Activated T-helper 2 cell treated with anti-CD3 and anti-CD28 coated beads, Interferon-gamma antibody, Interleukin-2, Interleukin-4, amounts not matched to agents 10 μg/mL and 5 μg/mL and 100 μg/mL, durations not matched to agents 14 hours and 24 hours and 36 hours (primary cell): ENCODE data around the gene SP100. TPM values are rescaled to one million over a fixed set of nuclear protein-coding genes. Genes with fewer than 3 reads are reported as not detected.
"Not testable (repeated sequence)": the region's sequence is repeated elsewhere in the genome, so short reads cannot be mapped to it uniquely, and the experiment has no call there.

ENCODE experiments used
- DNase-seq: peaks from one replicate; pipeline ENCODE4 v3.0.0; 2021; ENCODE audit warnings: low spot score
- H3K27ac Mint-ChIP-seq: one replicate; pipeline ENCODE4 v1.8.0; 2021; ENCODE audit warnings: mixed read lengths
- H3K27me3 Mint-ChIP-seq: one replicate; pipeline ENCODE4 v1.8.0; 2021; ENCODE audit warnings: low read depth, mixed read lengths
- H3K36me3 Mint-ChIP-seq: one replicate; pipeline ENCODE4 v1.8.0; 2021; ENCODE audit warnings: low read depth, mixed read lengths
- H3K4me1 Mint-ChIP-seq: one replicate; pipeline ENCODE4 v1.8.0; 2021; ENCODE audit warnings: low read depth, mixed read lengths
- H3K4me3 Mint-ChIP-seq: one replicate; pipeline ENCODE4 v1.8.0; 2021; ENCODE audit warnings: low read depth, mild to moderate bottlenecking, moderate library complexity, mixed read lengths
- H3K9me3 Mint-ChIP-seq: one replicate; pipeline ENCODE4 v1.8.0; 2021; ENCODE audit warnings: mixed read lengths
- intact Hi-C: fragments of 100-400 bp; cut with micrococcal nuclease; formaldehyde crosslinking; loops from one replicate; pipeline ENCODE4 v1.15.1; 2023
- total RNA-seq: library from RNA; stranded (reverse); gene quantifications from 2 replicates; pipeline ENCODE4 v1.2.3, GENCODE V29; 2022

SP100 gene
- total RNA-seq, 1 donor from 2014 or later, result 153 TPM

DNA sequence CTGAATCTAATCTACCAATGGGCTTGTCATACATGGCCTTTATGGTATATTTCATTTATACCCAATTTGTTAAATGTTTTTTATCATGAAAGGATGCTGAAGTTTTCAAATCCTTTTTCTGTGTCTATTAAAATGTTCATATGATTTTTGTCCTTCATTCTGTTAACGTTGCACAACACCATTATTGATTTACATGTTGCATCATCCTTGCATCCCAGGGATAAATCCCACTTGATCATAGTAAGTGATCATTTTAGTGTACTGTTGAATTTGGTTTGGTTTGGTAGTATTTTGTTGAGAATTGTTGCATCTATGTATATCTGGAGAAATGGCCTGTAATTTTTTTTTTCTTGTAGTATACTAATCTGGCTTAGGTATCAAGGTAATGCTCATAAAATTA is 9.4 kb downstream of the SP100 start:
- Mint-ChIP-seq H3K4me3 (no peak overlapping the region), H3K9me3 (peaks cover 23% of the 10 kb centered on the region), H3K36me3 (peaks cover 93% of the 10 kb centered on the region), H3K27me3 (no peaks in the 10 kb centered on the region), H3K27ac (peak overlapping the region; percentile 17), H3K4me1 (peaks cover 58% of the 10 kb centered on the region)
- intact Hi-C loops, result no loop called here
- no peak for DNase-seq

DNA sequence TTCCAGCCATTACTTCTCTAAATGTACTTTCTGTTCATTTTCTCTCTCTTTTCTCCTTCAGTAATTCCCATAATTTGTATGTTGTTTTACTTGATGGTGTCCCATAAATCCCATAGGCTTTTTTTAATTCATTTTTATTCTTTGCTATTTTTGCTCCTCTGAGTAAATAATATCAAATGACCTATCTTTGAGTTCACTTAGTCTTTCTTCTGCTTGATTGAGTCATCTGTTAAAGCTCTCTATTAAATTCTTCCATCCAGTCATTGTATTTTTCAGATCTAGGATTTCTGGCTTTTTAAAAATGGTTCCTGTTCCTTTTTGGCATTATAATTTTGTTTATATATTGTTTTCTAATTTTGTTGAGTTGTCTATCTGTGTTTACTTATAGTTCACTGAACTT is 13.5 kb downstream of the SP100 start:
- intact Hi-C loops, result no loop called here
- DNase-seq, result no peak
- Mint-ChIP-seq H3K36me3 (peaks cover 92% of the 10 kb centered on the region), H3K27ac (peak overlapping the region; percentile 14), H3K27me3 (no peaks in the 10 kb centered on the region), H3K9me3 (peaks cover 35% of the 10 kb centered on the region), H3K4me1 (peaks cover 47% of the 10 kb centered on the region), H3K4me3 (no peak overlapping the region)

DNA sequence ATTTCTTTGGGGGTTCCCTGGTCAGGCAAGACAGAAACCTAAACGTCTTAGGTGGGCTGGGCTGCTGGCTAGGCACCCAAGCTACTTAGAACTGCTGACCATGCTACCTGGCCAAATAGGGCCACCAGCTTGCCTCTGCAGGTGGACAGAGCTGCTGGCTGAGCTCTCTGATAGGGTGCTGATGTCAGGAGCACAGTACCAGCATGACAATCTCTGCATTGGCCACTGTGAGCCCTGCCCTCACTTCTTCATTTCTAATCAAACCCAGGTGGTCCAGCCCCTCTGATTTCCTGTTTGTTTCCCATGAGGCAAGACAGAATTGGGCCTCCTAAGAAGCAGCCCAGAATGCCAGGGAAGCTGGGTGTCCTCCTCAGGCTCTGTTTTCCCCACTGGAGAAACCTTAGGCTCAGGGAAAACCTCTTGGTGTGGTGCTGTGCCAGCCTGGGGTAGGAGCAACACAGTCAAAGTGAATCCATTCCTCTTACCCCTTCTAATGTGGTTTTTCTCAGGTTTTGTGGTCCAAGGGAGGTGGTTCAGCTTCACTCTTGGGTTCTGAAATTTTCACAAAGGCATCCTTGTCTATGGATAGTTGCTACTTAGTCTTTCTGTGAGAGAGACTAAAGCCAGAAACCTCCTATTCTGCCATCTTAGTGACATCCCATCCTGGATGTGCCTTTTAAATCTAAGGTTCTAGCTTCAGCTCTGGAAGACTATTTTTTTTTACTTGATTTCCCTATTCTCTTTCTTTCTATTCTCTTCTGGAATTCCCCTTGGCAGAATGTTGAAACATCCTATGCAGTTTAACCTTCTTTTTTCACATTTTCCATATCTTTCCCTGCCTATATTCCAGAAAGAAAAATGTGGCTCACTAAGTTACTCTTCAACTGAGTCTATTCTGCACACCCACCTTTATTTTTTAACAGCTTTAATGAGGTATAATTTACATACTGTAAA is 15.2 kb downstream of the SP100 start:
- intact Hi-C loops, result loop anchor here (2.0 kb wide), 1 partner anchor 14 kb away; the partner anchor contains the start of gene SP100
- peak overlapping the region; percentile 38 for H3K27ac Mint-ChIP-seq
- DNase-seq, result no peak
- H3K27me3 Mint-ChIP-seq, result no peaks in the 10 kb centered on the region
- H3K36me3 Mint-ChIP-seq, result peaks cover 92% of the 10 kb centered on the region
- peaks cover 51% of the 10 kb centered on the region for H3K9me3 Mint-ChIP-seq
- peaks cover 39% of the 10 kb centered on the region for H3K4me1 Mint-ChIP-seq
- H3K4me3 Mint-ChIP-seq, result no peak overlapping the region

DNA sequence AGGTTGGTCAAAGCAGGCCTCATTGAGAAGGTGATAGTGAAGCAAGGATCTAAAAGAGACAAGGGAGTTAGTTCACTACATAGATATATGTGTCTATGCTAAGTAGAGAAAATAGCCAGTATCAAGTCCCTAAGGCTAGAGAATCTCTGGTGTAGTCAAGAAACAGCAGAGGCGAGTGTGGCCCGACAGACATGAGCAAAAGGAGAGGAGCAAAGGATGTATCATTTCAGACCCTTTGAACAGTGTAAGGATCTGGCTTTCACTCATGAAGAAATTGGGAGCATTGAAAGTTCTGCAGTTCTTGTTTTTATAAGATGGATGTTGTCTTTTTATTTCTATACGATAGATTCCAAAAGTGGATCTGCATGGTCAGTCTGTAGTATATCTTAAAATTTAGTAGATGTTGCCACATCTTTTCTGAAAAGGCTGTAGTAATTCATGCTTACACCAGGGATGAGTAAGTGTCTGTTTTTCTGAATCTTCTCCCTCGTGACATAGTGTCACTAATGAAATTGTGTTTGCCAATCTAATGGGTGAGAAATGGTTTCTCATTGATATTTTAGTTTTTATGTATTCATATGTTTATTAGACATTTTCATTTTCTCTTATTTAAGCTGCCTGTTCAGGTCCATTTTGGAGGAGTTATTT is 18.8 kb downstream of the SP100 start:
- no peak for DNase-seq
- H3K4me3 Mint-ChIP-seq, result no peak overlapping the region
- H3K9me3 Mint-ChIP-seq, result peaks cover 40% of the 10 kb centered on the region
- no peak overlapping the region for H3K27ac Mint-ChIP-seq
- intact Hi-C loops, result no loop called here
- H3K36me3 Mint-ChIP-seq, result peaks cover 93% of the 10 kb centered on the region
- no peaks in the 10 kb centered on the region for H3K27me3 Mint-ChIP-seq
- peaks cover 39% of the 10 kb centered on the region for H3K4me1 Mint-ChIP-seq

DNA sequence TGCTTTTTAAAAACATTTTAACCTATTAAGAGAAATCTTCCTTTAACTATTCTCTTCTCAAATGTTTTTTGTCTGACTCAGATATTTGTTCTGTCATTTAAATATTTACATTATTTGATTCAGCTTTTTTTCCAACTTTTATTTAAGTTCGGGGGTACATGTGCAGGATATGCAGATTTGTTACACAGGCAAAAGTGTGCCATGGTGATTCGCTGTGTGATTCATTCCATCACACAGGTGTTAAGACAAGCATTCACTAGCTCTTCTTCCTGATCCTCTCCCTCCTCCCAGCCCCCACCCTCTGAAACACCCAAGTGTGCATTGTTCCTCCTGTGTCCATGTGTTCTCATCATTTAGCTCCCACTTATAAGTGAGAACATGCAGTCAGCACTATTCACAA is 19.4 kb downstream of the SP100 start:
- Mint-ChIP-seq H3K36me3 (peaks cover 89% of the 10 kb centered on the region), H3K4me1 (peaks cover 41% of the 10 kb centered on the region), H3K4me3 (no peak overlapping the region), H3K27ac (no peak overlapping the region), H3K27me3 (no peaks in the 10 kb centered on the region), H3K9me3 (peaks cover 35% of the 10 kb centered on the region)
- intact Hi-C loops, result no loop called here
- no peak for DNase-seq

DNA sequence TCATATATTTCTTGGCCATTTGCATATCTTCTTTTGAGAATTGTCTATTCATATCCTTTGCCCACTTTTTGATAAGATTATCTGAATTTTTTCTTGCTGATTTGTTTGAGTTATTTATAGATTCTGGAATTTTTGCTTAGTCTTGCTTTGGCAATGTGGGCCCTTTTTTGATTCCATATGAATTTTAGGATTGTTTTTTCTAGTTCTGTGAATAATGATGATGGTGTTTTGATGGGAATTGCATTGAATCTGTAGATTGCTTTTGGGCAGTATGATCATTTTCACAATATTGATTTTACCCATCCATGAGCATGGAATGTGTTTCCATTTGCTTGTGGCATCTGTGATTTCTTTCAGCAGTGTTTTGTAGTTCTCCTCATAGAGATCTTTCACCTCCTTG is 23.1 kb downstream of the SP100 start:
- not testable (repeated sequence) for H3K4me3 Mint-ChIP-seq, H3K27me3 Mint-ChIP-seq, DNase-seq
- intact Hi-C loops, result loop anchor here (1.0 kb wide), 1 partner anchor 8 kb away; no protein-coding TSS in a partner anchor
- Mint-ChIP-seq H3K9me3 (peaks cover 27% of the 10 kb centered on the region), H3K27ac (peak overlapping the region; percentile 92), H3K4me1 (peaks cover 52% of the 10 kb centered on the region), H3K36me3 (peaks cover 92% of the 10 kb centered on the region)

DNA sequence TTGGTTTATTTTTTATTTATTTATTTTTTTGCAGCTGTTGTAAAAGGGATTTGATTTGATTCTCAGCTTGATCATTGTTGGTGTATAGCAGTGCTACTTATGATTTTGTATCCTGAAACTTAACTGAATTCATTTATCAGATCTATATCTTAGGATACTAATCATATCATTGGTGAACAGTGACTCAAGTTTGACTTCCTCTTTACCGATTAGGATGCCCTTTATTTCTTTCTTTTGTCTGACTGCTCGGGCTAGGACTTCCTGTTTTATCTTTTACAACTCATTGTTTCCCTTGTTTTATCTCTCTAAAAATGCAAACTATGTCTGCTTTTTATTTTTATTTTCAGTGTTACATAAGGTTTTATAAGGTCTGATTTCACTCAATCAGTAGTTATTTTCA is 23.6 kb downstream of the SP100 start:
- H3K4me1 Mint-ChIP-seq, result peaks cover 50% of the 10 kb centered on the region
- intact Hi-C loops, result loop anchor here (1.0 kb wide), 1 partner anchor 8 kb away; no protein-coding TSS in a partner anchor
- H3K27ac Mint-ChIP-seq, result peak overlapping the region; percentile 92
- H3K36me3 Mint-ChIP-seq, result peaks cover 92% of the 10 kb centered on the region
- H3K9me3 Mint-ChIP-seq, result peaks cover 22% of the 10 kb centered on the region
- no peak for DNase-seq
- H3K4me3 Mint-ChIP-seq, result peak overlapping the region; percentile 73
- no peaks in the 10 kb centered on the region for H3K27me3 Mint-ChIP-seq

DNA sequence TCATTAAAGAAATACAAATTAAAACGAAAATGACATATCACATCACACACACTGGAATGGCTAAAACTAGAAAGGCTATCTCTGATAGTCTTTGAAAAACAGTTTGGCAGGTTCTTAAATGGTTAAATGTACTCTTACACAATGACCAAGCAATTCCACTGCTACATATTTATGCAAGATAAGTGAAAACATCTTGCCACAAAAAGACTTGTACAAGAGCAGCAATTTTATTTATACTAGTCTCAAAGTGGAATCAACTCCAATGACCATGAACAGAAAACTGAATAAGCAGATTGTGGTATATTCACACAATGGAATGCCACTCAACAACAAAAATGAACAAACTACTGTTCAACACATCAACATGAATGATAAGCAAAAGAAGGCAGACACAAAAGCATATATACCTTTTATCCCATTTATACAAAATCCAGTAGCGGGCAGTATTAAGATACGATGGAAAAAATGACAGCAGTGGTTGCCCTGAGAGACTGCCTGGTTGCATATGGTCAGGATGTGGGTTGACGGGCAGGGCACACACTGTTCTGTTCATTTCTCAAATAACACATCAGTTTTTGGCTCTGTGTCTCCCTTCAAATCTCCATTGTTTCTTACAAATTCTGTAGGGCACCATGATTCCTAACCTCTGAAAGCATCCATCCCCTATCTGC is 25.4 kb downstream of the SP100 start:
- peaks cover 50% of the 10 kb centered on the region for H3K4me1 Mint-ChIP-seq
- intact Hi-C loops, result loop anchor here (1.0 to 10.0 kb wide), 7 partner anchors 25 to 353 kb away; partner anchors contain the start of gene SP100
- H3K27me3 Mint-ChIP-seq, result no peaks in the 10 kb centered on the region
- peaks cover 89% of the 10 kb centered on the region for H3K36me3 Mint-ChIP-seq
- H3K27ac Mint-ChIP-seq, result peak overlapping the region; percentile 85
- peaks cover 6% of the 10 kb centered on the region for H3K9me3 Mint-ChIP-seq
- peak overlapping the region; percentile 46 for H3K4me3 Mint-ChIP-seq
- DNase-seq, result peak; percentile 48

DNA sequence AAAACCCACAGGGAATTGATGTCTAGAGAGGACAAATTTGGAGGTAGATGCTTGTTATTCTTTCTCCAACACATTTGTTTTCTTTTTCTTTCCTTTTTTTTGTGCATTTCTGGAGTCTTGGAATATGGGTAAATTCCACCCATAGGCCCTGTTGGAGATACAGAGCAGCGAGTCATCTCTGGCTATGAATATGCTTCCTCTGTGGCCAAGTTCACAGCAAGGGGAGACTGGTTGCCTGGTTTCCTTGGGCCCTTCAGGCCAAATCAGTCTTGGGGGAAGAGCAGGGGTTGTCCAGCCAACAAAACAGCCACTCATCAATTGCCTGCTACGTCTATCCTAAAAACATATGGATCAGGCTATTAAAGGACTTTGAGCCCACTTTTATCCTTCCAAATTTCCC is 27.5 kb downstream of the SP100 start:
- intact Hi-C loops, result loop anchor here (10.0 kb wide), 1 partner anchor 141 kb away; no protein-coding TSS in a partner anchor
- DNase-seq, result no peak
- no peak overlapping the region for H3K4me3 Mint-ChIP-seq
- H3K9me3 Mint-ChIP-seq, result no peaks in the 10 kb centered on the region
- H3K27me3 Mint-ChIP-seq, result no peaks in the 10 kb centered on the region
- H3K27ac Mint-ChIP-seq, result peak overlapping the region; percentile 46
- H3K36me3 Mint-ChIP-seq, result peaks cover 89% of the 10 kb centered on the region
- peaks cover 70% of the 10 kb centered on the region for H3K4me1 Mint-ChIP-seq

DNA sequence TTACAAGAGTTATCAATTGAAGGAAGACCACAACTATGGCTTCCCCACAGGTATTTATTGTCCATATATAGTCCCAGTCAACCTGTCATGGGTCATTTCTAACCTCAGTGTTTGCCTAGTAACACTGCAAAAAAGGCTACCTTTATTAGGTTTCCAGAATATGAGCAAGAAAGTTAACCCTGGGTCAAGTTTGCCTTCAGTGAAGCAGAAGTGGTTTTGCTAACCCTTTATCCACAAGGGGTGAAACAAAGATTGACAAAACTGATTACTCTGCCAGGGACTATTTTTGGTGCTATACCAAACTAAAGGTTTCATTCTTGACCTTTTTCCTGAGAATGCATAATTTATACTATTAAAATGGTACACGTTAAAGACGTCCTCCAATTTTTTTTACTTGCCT is 28.8 kb downstream of the SP100 start:
- peaks cover 89% of the 10 kb centered on the region for H3K36me3 Mint-ChIP-seq
- no peaks in the 10 kb centered on the region for H3K27me3 Mint-ChIP-seq

DNA sequence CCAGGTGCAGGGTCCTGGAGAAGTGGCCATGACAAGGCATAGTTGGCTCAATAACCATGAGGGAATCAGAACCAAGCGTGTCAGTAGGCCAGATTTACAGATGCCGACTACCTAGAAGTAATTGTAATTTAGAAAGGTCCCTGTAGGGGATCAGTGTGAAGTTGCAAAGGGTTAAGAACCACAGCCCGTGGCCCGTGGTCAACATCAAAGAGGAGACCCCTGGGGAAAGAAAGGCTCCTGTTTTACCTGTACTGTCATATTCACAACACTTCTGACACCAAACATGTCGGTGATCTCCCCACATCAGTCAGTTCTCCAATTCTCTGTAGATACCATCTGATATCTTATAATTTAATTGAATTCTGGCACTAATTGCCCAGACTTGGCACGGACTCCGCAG is 31.0 kb downstream of the SP100 start:
- H3K27ac Mint-ChIP-seq, result peak overlapping the region; percentile 80
- no peak for DNase-seq
- peaks cover 65% of the 10 kb centered on the region for H3K4me1 Mint-ChIP-seq
- H3K9me3 Mint-ChIP-seq, result no peaks in the 10 kb centered on the region
- intact Hi-C loops, result loop anchor here (1.0 to 10.0 kb wide), 3 partner anchors 8 to 165 kb away; no protein-coding TSS in a partner anchor
- H3K27me3 Mint-ChIP-seq, result no peaks in the 10 kb centered on the region
- H3K36me3 Mint-ChIP-seq, result peaks cover 94% of the 10 kb centered on the region
- H3K4me3 Mint-ChIP-seq, result no peak overlapping the region

More for the DNA sequence above, 28.8 kb downstream of the SP100 start:
- no peaks in the 10 kb centered on the region for H3K9me3 Mint-ChIP-seq
- H3K27ac Mint-ChIP-seq, result no peak overlapping the region
- DNase-seq, result no peak
- peaks cover 66% of the 10 kb centered on the region for H3K4me1 Mint-ChIP-seq
- intact Hi-C loops, result loop anchor here (5.0 to 10.0 kb wide), 2 partner anchors 140 to 167 kb away; no protein-coding TSS in a partner anchor
- H3K4me3 Mint-ChIP-seq, result no peak overlapping the region
